Psoas muscle (tissue), 8 donors: ENCODE data around the gene TNFRSF14. TPM values are rescaled to one million over a fixed set of nuclear protein-coding genes. Genes with fewer than 3 reads are reported as not detected.

Source experiments
- ATAC-seq, 4 donors: fragments of 200-7000 bp; cut with Tn5 transposase; one replicate each; pipeline ENCODE4 v1.9.1; 2020; ENCODE audit warnings: moderate library complexity in 3 of 4, mild to moderate bottlenecking in 2 of 4
- DNase-seq, 2 donors: peaks; one replicate each; pipeline ENCODE4 v3.0.0-alpha.2; 2020
- H3K27ac ChIP-seq: fragments of 200-600 bp; one replicate; pipeline ENCODE4 v1.8.0; 2022
- H3K27me3 ChIP-seq, 3 donors: fragments of 200-600 bp in 1 of 3; one replicate each; pipeline versions ENCODE4 v1.6.1 to v1.8.0; 2013 to 2022; ENCODE audit warnings: low read length in 2 of 3, mild to moderate bottlenecking in 2 of 3, moderate library complexity in 1 of 3; ENCODE audit not compliant: insufficient read depth in 3 of 3
- H3K36me3 ChIP-seq, 2 donors: fragments of 200-600 bp in 1 of 2; one replicate each; pipeline versions ENCODE4 v1.6.1 to v1.8.0; 2013 to 2022; ENCODE audit warnings: low read depth in 1 of 2, mild to moderate bottlenecking in 1 of 2, moderate library complexity in 1 of 2; ENCODE audit not compliant: insufficient read depth in 1 of 2
- H3K4me1 ChIP-seq: fragments of 200-600 bp; one replicate; pipeline ENCODE4 v1.8.0; 2022
- H3K4me3 ChIP-seq: fragments of 200-600 bp; one replicate; pipeline ENCODE4 v1.8.0; 2022; ENCODE audit warnings: mild to moderate bottlenecking
- H3K9me3 ChIP-seq: fragments of 200-600 bp; one replicate; pipeline ENCODE4 v1.8.0; 2022
- WGBS, 3 donors: extraction: QIAGEN DNeasy Blood & Tissue Kit; methylation state at CpG; one replicate each; pipeline versions ENCODE4 v1.1.6 to v1.1.7; 2013; 5-methylcytosine and 5-hydroxymethylcytosine counted together
- intact Hi-C, 2 donors: fragments of 100-400 bp; cut with DNase I; formaldehyde crosslinking; loops; one replicate each; pipeline versions ENCODE4 v1.11.0 to v1.14.2; 2022
- polyA plus RNA-seq, 3 donors: library from polyadenylated mRNA; stranded (reverse); fragments of 200-250 nt; gene quantifications; one replicate each; pipeline ENCODE4 v1.2.3, GENCODE V29; 2013
- total RNA-seq, 4 donors: library from RNA; stranded (reverse); fragmentation: NEBNext Ultra II Directional in 2 of 4; extraction: Animal tissue kit (Norgen Biotek cat#: 25700) in 2 of 4; gene quantifications; one replicate each; pipeline versions ENCODE4 v1.2.1 to v1.2.4, GENCODE V29; 2021 to 2023
- TF ChIP-seq, protein P1 (sequence below): fragments of 200-600 bp; IDR thresholded peaks from one replicate; pipeline ENCODE4 v1.8.0; 2022; ENCODE audit warnings: antibody characterized with exemption
- donor health status: healthy with polysubstance abuse.
- donor health status: DM: no; HTN: no; CAD: no; lungs with moderate emphysema.
- donor health status: Bipolar disorder and iron deficiency.
- donor health status: healthy.
- donor health status: DM: yes; HTN: yes; CAD: no.
- donor health status: DM: no; HTN: no; CAD: no.
- donor health status: DM: no; HTN: no; CAD: no.
- donor health status: DM: yes; HTN: yes; CAD: no.

TNFRSF14 gene
- total and polyA plus RNA-seq, 7 donors = 6.2 to 10.8 (median 8.2) TPM

GRCh38 chr1:2513939-2514652 is 42.1 kb upstream of the TNFRSF14 start:
- no peaks in the 10 kb centered on the region for H3K9me3 ChIP-seq
- TF ChIP-seq, protein P1, sequence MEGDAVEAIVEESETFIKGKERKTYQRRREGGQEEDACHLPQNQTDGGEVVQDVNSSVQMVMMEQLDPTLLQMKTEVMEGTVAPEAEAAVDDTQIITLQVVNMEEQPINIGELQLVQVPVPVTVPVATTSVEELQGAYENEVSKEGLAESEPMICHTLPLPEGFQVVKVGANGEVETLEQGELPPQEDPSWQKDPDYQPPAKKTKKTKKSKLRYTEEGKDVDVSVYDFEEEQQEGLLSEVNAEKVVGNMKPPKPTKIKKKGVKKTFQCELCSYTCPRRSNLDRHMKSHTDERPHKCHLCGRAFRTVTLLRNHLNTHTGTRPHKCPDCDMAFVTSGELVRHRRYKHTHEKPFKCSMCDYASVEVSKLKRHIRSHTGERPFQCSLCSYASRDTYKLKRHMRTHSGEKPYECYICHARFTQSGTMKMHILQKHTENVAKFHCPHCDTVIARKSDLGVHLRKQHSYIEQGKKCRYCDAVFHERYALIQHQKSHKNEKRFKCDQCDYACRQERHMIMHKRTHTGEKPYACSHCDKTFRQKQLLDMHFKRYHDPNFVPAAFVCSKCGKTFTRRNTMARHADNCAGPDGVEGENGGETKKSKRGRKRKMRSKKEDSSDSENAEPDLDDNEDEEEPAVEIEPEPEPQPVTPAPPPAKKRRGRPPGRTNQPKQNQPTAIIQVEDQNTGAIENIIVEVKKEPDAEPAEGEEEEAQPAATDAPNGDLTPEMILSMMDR = no peak
- ATAC-seq = no peak
- peaks cover 42 to 98% of the 10 kb centered on the region in 2 donors for H3K36me3 ChIP-seq
- no peak for DNase-seq
- no peaks in the 10 kb centered on the region for H3K27me3 ChIP-seq
- 92 to 95% (median 93%) methylated on average over 39 to 43 of the region's 43 CpGs for WGBS, 3 donors
- no peak overlapping the region for H3K27ac ChIP-seq
- intact Hi-C loops = no loop called here
- no peaks in the 10 kb centered on the region for H3K4me1 ChIP-seq
- H3K4me3 ChIP-seq = no peak overlapping the region

- intact Hi-C loops = no loop called here
- H3K4me1 ChIP-seq = no peaks in the 10 kb centered on the region
- ATAC-seq (no peak), DNase-seq (no peak)
- H3K36me3 ChIP-seq = peaks cover 43 to 98% of the 10 kb centered on the region in 2 donors
- H3K27me3 ChIP-seq = no peaks in the 10 kb centered on the region
- TF ChIP-seq, protein P1 = no peak
- H3K9me3 ChIP-seq = no peaks in the 10 kb centered on the region
- no peak overlapping the region for H3K27ac ChIP-seq
- no peak overlapping the region for H3K4me3 ChIP-seq
- WGBS, 3 donors = 91 to 92% (median 91%) methylated on average over 45 of the region's 45 CpGs
Measured at GRCh38 chr1:2514863-2515762, 41.1 kb upstream of the TNFRSF14 start.

DNA sequence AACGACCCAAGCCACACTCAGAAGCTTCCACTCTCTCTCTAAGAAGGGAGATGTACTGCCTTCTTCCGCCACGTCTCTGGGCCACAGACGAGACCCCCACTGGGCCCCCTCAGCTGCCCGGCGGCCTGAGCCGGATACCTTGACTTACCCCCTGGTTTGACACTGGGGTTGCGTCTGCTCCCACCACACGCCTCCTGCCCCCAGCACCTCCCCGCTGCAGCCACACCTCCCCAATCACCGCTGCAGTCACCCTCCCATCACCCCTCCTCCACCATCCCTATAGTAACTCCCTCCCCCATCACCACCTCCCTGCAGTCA is 40.4 kb upstream of the TNFRSF14 start:
- intact Hi-C loops = no loop called here
- H3K4me3 ChIP-seq = no peak overlapping the region
- no peak for ATAC-seq
- H3K4me1 ChIP-seq = no peaks in the 10 kb centered on the region
- DNase-seq = no peak
- no peak overlapping the region for H3K27ac ChIP-seq
- TF ChIP-seq, protein P1 = no peak
- 93 to 96% (median 94%) methylated on average over 10 to 11 of the region's 11 CpGs for WGBS, 3 donors
- H3K9me3 ChIP-seq = no peaks in the 10 kb centered on the region
- H3K36me3 ChIP-seq = peaks cover 38 to 98% of the 10 kb centered on the region in 2 donors
- H3K27me3 ChIP-seq = no peaks in the 10 kb centered on the region

DNA sequence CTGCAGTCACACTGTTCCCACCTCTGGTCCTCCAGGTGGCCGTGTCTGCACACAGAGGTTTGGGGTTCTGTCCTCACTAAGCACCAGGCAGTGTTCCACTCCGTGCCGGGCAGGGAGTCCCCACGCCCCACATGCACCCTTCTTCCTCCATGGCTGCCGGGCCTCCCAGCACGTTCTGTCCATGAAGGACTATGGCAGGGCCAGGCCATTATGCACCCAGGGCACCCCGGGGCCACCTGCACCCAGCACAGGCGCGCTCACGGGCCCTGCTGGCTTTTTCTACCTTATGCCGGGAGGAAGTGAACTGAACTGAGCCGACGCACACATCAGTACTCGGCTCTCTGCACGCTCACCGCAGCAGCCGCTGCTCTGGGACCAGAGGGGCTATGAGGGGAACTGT is 40.0 kb upstream of the TNFRSF14 start:
- TF ChIP-seq, protein P1 = no peak
- Histone ChIP-seq H3K4me3 (no peak overlapping the region), H3K9me3 (no peaks in the 10 kb centered on the region), H3K27ac (no peak overlapping the region), H3K36me3 (peaks cover 35 to 98% of the 10 kb centered on the region in 2 donors), H3K4me1 (no peaks in the 10 kb centered on the region), H3K27me3 (no peaks in the 10 kb centered on the region)
- WGBS, 3 donors = 90 to 96% (median 96%) methylated on average over 17 of the region's 17 CpGs
- DNase-seq (no peak), ATAC-seq (no peak)
- intact Hi-C loops = no loop called here
